Activated naive CD4-positive, alpha-beta T cell treated with anti-CD3 and anti-CD28 coated beads for 36 hours (primary cell): ENCODE results near the gene TXNRD3. TPM values are rescaled to one million over a fixed set of nuclear protein-coding genes. Genes with fewer than 3 reads are reported as not detected.

Experiments used
- CTCF ChIA-PET: fragments of 350-600 bp; sonication (Branson Sonifier 250); formaldehyde crosslinking; loops from one replicate; lab custom pipeline; 2021; ENCODE audit warnings: antibody characterized with exemption; lab: Charles Lee
- DNase-seq: peaks from one replicate; pipeline ENCODE4 v3.0.0-alpha.2; 2020
- H3K27ac Mint-ChIP-seq: one replicate; pipeline ENCODE4 v1.8.0; 2021; ENCODE audit warnings: mild to moderate bottlenecking, mixed read lengths
- H3K27me3 Mint-ChIP-seq: one replicate; pipeline ENCODE4 v1.8.0; 2021; ENCODE audit warnings: low read depth, mixed read lengths
- H3K36me3 Mint-ChIP-seq: one replicate; pipeline ENCODE4 v1.8.0; 2021; ENCODE audit warnings: low read depth, mixed read lengths
- H3K4me1 Mint-ChIP-seq: one replicate; pipeline ENCODE4 v1.8.0; 2021; ENCODE audit warnings: low read depth, mixed read lengths
- H3K4me3 Mint-ChIP-seq: one replicate; pipeline ENCODE4 v1.8.0; 2021; ENCODE audit warnings: mild to moderate bottlenecking, moderate library complexity, mixed read lengths
- H3K9me3 Mint-ChIP-seq: one replicate; pipeline ENCODE4 v1.8.0; 2021; ENCODE audit warnings: mixed read lengths
- intact Hi-C: fragments of 100-400 bp; cut with micrococcal nuclease; formaldehyde crosslinking; loops from one replicate; pipeline ENCODE4 v1.15.1; 2023
- total RNA-seq, 2 experiments: library from RNA; stranded (reverse); gene quantifications; one replicate each; pipeline ENCODE4 v1.2.3, GENCODE V29; 2021

Gene TXNRD3
- total RNA-seq, 2 experiments from 2014 or later, result 3.1 to 4.6 TPM

DNA sequence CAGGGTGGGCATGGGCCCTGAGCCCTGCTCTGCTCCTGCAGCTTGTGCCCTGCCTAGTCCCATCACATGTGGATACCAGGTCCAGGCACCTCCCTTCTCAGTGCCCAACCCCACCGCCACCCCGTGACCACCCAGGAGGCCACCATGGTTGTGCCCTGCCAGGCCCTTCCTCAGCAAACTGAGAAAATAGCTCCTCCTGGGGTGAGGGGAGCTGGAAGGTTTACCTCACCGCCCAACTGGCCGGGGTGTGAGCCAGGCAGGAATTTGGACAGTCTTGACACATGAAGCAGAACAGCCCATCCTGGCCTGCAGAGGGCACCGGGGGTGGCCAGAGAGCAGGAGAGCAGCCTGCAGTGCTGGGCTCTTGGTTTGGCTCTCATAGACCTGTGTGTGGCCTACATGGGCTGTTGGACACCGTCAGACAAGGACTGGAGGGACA is 84.8 kb downstream of the TXNRD3 start:
- CTCF ChIA-PET, result no interaction called here
- H3K36me3 Mint-ChIP-seq, result no peaks in the 10 kb centered on the region
- no peaks in the 10 kb centered on the region for H3K4me1 Mint-ChIP-seq
- H3K27ac Mint-ChIP-seq, result no peak overlapping the region
- H3K9me3 Mint-ChIP-seq, result no peaks in the 10 kb centered on the region
- H3K27me3 Mint-ChIP-seq, result peaks cover 8% of the 10 kb centered on the region
- no peak for DNase-seq
- intact Hi-C loops, result no loop called here
- H3K4me3 Mint-ChIP-seq, result no peak overlapping the region

- CTCF ChIA-PET, result no interaction called here
- Mint-ChIP-seq H3K4me3 (no peak overlapping the region), H3K27ac (no peak overlapping the region), H3K9me3 (no peaks in the 10 kb centered on the region), H3K27me3 (peaks cover 6% of the 10 kb centered on the region), H3K36me3 (no peaks in the 10 kb centered on the region), H3K4me1 (no peaks in the 10 kb centered on the region)
- intact Hi-C loops, result no loop called here
- DNase-seq, result no peak
These were observed 85.4 kb downstream of the TXNRD3 start for GRCh38 chr3:126569390-126569975.

- no peak overlapping the region for H3K27ac Mint-ChIP-seq
- H3K4me3 Mint-ChIP-seq, result no peak overlapping the region
- CTCF ChIA-PET, result no interaction called here
- H3K27me3 Mint-ChIP-seq, result peaks cover 6% of the 10 kb centered on the region
- intact Hi-C loops, result no loop called here
- H3K9me3 Mint-ChIP-seq, result no peaks in the 10 kb centered on the region
- H3K36me3 Mint-ChIP-seq, result no peaks in the 10 kb centered on the region
- no peaks in the 10 kb centered on the region for H3K4me1 Mint-ChIP-seq
- no peak for DNase-seq
These were observed 86.1 kb downstream of the TXNRD3 start for GRCh38 chr3:126568776-126569342.

DNA sequence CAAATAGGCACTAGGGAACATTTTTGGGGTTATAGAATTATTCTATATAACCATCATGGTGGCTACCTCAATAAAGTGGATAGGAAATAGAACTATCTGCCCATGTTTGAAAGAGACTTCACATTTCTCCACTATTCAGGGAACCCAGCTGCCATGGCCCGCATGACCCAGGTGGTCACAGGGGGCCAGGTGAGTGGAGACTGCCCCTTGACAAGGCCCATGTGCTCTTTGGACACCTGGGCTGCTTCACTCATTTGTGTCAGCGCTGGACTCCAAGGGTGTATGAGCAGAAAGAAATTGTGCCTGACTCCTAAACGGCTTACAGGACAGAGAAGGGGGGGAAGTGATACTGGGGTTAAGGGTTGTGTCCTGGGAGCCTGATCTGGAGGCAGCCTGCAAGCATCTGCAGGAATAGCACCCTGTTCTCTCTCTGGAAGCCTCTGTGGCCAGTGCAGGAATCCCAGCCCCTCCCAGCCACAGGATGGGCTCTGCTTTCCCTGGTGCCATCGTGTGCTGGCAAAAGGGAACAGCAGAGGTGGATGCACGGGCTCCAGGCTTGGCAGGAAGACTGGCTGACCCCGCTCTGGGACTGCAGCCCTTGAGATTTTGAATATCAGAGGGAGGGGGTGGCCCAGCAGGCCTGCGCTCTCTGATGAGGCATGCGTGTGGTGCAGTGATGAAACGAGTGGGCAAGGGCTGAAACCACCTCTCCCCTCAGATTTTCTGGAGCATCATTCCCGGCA is 87.1 kb downstream of the TXNRD3 start:
- Mint-ChIP-seq H3K4me1 (no peaks in the 10 kb centered on the region), H3K27me3 (peaks cover 6% of the 10 kb centered on the region), H3K4me3 (no peak overlapping the region), H3K27ac (no peak overlapping the region), H3K9me3 (peaks cover under 1% of the 10 kb centered on the region), H3K36me3 (no peaks in the 10 kb centered on the region)
- no peak for DNase-seq
- intact Hi-C loops, result no loop called here
- CTCF ChIA-PET, result no interaction called here

- Mint-ChIP-seq H3K36me3 (peaks cover 2% of the 10 kb centered on the region), H3K9me3 (peaks cover 11% of the 10 kb centered on the region), H3K4me1 (no peaks in the 10 kb centered on the region), H3K4me3 (no peak overlapping the region), H3K27me3 (peaks cover 10% of the 10 kb centered on the region), H3K27ac (no peak overlapping the region)
- no peak for DNase-seq
- intact Hi-C loops, result no loop called here
- CTCF ChIA-PET, result interaction anchor here (0.6 kb wide), 1 partner anchor 96 kb away, joined by 3 read pairs; no protein-coding TSS in a partner anchor
These were observed 92.1 kb downstream of the TXNRD3 start for GRCh38 chr3:126562737-126563276.

DNA sequence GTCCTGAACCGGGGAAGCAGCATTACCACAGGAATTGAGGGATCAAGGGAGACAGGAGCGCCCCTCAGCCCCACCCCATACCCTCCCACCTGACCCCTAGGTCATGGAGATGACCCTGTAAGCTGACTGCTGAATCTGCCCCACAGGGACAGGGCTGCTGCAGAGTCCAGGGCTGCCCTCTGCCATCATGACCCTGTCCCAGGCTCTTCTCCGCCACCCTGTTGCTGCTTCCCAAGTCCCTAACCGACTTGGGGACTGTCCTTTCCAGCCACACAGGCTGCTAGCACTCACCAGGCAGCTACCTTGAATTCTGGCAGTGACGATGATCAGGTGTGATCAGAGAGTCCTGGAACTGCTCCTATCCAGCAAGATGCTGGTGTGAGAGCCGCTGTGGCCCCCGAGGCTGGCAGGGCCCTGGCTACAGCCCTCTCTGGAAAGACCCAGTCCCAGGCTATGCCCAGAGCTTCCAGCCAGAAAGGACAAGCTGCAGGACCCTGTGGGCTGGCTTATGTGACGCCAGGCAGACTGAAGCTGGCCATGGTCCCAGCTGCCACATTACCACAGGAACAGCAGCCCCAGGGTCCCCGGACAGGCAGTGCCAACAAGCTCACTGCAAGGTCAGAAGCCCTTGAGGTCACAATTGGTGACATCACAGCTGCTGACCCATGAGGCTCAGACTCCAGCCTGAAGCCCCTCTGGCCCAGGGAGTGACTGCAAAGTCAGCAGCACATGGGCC is 96.4 kb downstream of the TXNRD3 start, which contains the start of gene C3orf22:
Gene C3orf22, minus strand, starts transcription at position 597 of the 736 bp plus-strand sequence. CDS start 5,542 bp downstream, outside the sequence.
- Mint-ChIP-seq H3K36me3 (peaks cover 2% of the 10 kb centered on the region), H3K4me3 (no peak within 1 kb of the TSS), H3K27ac (no peak within 1 kb of the TSS), H3K9me3 (peaks cover 11% of the 10 kb centered on the region), H3K4me1 (no peaks in the 10 kb centered on the region), H3K27me3 (peaks cover 4% of the 10 kb centered on the region)
- CTCF ChIA-PET, result no interaction called here
- DNase-seq, result no peak
- intact Hi-C loops, result no loop called here

- Mint-ChIP-seq H3K4me3 (no peak overlapping the region), H3K4me1 (no peaks in the 10 kb centered on the region), H3K27ac (no peak overlapping the region), H3K36me3 (peaks cover 2% of the 10 kb centered on the region), H3K27me3 (peaks cover 3% of the 10 kb centered on the region), H3K9me3 (peaks cover 9% of the 10 kb centered on the region)
- no peak for DNase-seq
- CTCF ChIA-PET, result no interaction called here
- intact Hi-C loops, result no loop called here
These were observed 97.2 kb downstream of the TXNRD3 start for GRCh38 chr3:126557761-126558160.

DNA sequence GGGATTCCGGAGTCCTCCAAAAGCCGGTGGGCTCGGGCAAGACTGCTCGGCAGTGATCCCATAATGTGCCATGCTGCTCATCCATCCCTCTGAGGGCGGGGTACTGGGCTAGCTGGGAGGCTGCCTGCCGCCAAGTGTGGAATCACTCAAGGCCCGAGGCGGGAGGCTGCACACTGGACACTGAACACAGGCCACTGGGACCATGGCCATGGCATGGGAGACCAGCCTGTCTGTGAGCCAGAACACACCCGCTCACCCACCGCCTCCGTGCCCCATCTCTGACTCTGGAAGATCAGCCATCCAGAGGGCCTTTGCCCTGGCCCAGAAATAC is 97.5 kb downstream of the TXNRD3 start:
- Mint-ChIP-seq H3K36me3 (peaks cover 2% of the 10 kb centered on the region), H3K4me1 (no peaks in the 10 kb centered on the region), H3K9me3 (peaks cover 5% of the 10 kb centered on the region), H3K27me3 (peaks cover 2% of the 10 kb centered on the region), H3K27ac (no peak overlapping the region), H3K4me3 (no peak overlapping the region)
- CTCF ChIA-PET, result no interaction called here
- DNase-seq, result no peak
- intact Hi-C loops, result no loop called here

Other genes with a start within 250 kb of the TXNRD3 start
- gene ZXDC, start 179.2 kb downstream of the TXNRD3 start, total RNA-seq, result 10 to 100 TPM; 23.9 TPM
- gene UROC1, start 137.4 kb downstream of the TXNRD3 start, total RNA-seq, result not detected
- gene CHST13, start 131.0 kb downstream of the TXNRD3 start, total RNA-seq, result not detected
- not detected for gene C3orf22, start 96.2 kb downstream of the TXNRD3 start, total RNA-seq
- gene CHCHD6, start 49.1 kb upstream of the TXNRD3 start, total RNA-seq, result 10 to 100 TPM; 17.2 to 17.7 TPM